MM.1S (cell line): ENCODE measurements around the gene PLPPR3.
A peak's percentile ranks its signal among the peaks of the same experiment; 100 is the strongest.

Experiments used
- DNase-seq: peaks from one replicate; pipeline ENCODE4 v3.0.0-alpha.2; 2015
- H2AFZ ChIP-seq: fragments of 300-600 bp; sonication (generic); 2 replicates; pipeline ENCODE4 v1.6.0; 2016; ENCODE audit warnings: antibody characterized with exemption, low read length
- H3F3A ChIP-seq: fragments of 300-600 bp; sonication (generic); 2 replicates; pipeline ENCODE4 v1.6.1; 2016; ENCODE audit warnings: mild to moderate bottlenecking, antibody characterized with exemption, low read length, moderate library complexity, mixed read lengths; ENCODE audit not compliant: insufficient read depth
- H3K27ac ChIP-seq: fragments of 300-600 bp; sonication (generic); 2 replicates; pipeline ENCODE4 v1.5.1; 2016; ENCODE audit warnings: mild to moderate bottlenecking, low read length
- H3K27me3 ChIP-seq: fragments of 300-600 bp; sonication (generic); replicated peaks from 2 replicates; pipeline ENCODE4 v1.6.0; 2016; ENCODE audit warnings: low read length; ENCODE audit not compliant: insufficient read depth
- H3K36me3 ChIP-seq: fragments of 300-600 bp; sonication (generic); replicated peaks from 2 replicates; pipeline ENCODE4 v1.6.1; 2016; ENCODE audit warnings: mild to moderate bottlenecking, low read length, mixed read lengths; ENCODE audit not compliant: insufficient read depth
- H3K4me1 ChIP-seq: fragments of 300-600 bp; sonication (generic); 2 replicates; pipeline ENCODE4 v1.6.1; 2016; ENCODE audit warnings: low read length, mixed read lengths
- H3K4me2 ChIP-seq: fragments of 300-600 bp; sonication (generic); 2 replicates; pipeline ENCODE4 v1.6.0; 2016; ENCODE audit warnings: low read depth, low read length
- H3K4me3 ChIP-seq: fragments of 300-600 bp; sonication (generic); 2 replicates; pipeline ENCODE4 v1.5.1; 2016; ENCODE audit warnings: low read length, mixed read lengths
- H3K79me2 ChIP-seq: fragments of 300-600 bp; sonication (generic); 2 replicates; pipeline ENCODE4 v1.6.1; 2016; ENCODE audit warnings: mixed run types, low read length, mixed read lengths
- H3K9ac ChIP-seq: fragments of 300-600 bp; sonication (generic); 2 replicates; pipeline ENCODE4 v1.6.1; 2016; ENCODE audit warnings: low read length, mixed read lengths
- H3K9me2 ChIP-seq: fragments of 300-600 bp; sonication (generic); replicated peaks from 2 replicates; pipeline ENCODE4 v1.6.1; 2016; ENCODE audit warnings: mild to moderate bottlenecking, low read length, mixed read lengths; ENCODE audit not compliant: insufficient read depth
- H3K9me3 ChIP-seq: fragments of 300-600 bp; sonication (generic); replicated peaks from 2 replicates; pipeline ENCODE4 v1.6.1; 2016; ENCODE audit warnings: mild to moderate bottlenecking, low read length, mixed read lengths; ENCODE audit not compliant: insufficient read depth
- H4K20me1 ChIP-seq: fragments of 300-600 bp; sonication (generic); 2 replicates; pipeline ENCODE4 v1.6.1; 2016; ENCODE audit warnings: mild to moderate bottlenecking, low read length, moderate library complexity, mixed read lengths; ENCODE audit not compliant: insufficient read depth
- EZH2 ChIP-seq: fragments of 300-600 bp; sonication (generic); optimal IDR thresholded peaks from 2 replicates; pipeline ENCODE3; 2017; ENCODE audit warnings: low read depth, mild to moderate bottlenecking, antibody characterized with exemption, low read length, mixed read lengths
- EZH2phosphoT487 ChIP-seq: fragments of 300-600 bp; sonication (generic); IDR thresholded peaks from 2 replicates; pipeline ENCODE4 v1.6.1; 2018; ENCODE audit warnings: antibody characterized with exemption, low read length
- TF ChIP-seq, protein P1 (sequence below): fragments of 300-600 bp; sonication (generic); IDR thresholded peaks from 2 replicates; pipeline ENCODE4 v1.5.1; 2016; ENCODE audit warnings: antibody characterized with exemption, low read length, mixed read lengths

Gene PLPPR3

DNA sequence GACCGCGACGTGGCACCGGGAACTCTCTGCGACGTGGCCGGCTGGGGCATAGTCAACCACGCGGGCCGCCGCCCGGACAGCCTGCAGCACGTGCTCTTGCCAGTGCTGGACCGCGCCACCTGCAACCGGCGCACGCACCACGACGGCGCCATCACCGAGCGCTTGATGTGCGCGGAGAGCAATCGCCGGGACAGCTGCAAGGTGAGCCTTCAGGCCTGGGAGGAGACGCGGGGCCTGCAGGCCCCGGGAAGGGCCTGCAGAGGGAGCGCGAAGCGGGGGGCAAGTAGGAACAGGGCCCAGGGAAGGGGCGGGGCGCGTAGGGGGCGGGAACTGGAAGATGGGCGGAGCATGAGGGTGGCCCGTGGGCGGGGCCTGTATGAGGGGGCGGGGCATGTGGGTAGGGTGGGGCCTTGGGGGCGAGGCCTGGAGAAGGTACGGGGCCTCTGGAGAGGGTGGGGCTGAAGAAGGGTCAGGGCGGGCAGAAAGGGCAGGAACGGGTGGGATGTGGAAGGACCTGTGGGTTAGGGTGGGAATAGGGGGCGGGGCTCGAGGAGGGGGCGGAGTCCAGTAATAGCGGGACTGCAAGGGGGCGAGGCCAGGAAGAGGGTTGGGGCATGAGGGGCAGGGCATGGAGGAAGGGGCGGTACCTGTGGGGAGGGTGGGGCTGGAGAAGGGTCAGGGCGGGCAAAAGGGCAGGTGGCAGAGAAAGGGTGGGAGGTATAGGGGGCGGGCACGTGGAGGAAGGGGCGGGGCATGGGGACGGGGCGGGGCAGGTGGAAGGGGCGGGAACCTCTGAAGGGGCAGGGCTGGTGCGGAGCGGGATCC is 40.2 kb upstream of the PLPPR3 start:
- H3K27ac ChIP-seq = no peak overlapping the region

DNA sequence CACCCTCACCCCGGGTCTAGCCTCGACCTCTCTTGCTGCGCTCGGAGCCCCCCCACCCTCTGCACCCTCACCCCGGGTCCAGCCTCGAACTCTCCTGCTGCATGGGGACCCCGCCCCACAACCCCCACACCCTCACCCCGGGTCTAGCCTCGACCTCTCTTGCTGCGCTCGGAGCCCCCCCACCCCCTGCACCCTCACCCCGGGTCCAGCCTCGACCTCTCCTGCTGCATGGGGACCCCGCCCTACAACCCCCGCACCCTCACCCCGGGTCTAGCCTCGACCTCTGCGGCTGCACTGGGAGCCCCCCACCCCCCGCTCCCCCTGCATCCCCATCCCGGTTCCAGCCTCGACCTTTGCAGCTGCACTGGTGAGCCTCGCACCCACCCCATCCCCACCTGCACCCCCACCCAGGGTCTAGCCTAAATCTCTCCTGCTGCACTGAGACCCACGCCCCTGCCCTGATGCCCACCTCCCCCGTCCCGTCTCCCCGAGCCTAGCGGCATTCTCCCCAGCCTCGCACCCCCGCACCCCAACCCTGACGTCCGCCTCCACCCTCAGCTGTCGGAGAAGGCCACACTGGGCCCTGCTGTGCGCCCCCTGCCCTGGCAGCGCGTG is 39.5 kb upstream of the PLPPR3 start:
- no peak overlapping the region for H3K9ac ChIP-seq
- no peaks in the 10 kb centered on the region for H3K9me2 ChIP-seq
- no peak for DNase-seq
- H3K27me3 ChIP-seq = peaks cover 29% of the 10 kb centered on the region
- peak overlapping the region; percentile 82; the same call in 1 of the 2 replicates for H3K4me2 ChIP-seq
- H3K27ac ChIP-seq = no peak overlapping the region
- no peaks in the 10 kb centered on the region for H3K79me2 ChIP-seq
- peaks cover 5% of the 10 kb centered on the region for H3K4me1 ChIP-seq
- 0 out of 2 replicates have a peak, but pooled peaks cover 3% of the 10 kb centered on the region for H4K20me1 ChIP-seq
- no peaks in the 10 kb centered on the region for H3K36me3 ChIP-seq
- no peaks in the 10 kb centered on the region for H3K9me3 ChIP-seq
- TF ChIP-seq EZH2 (no peak), EZH2phosphoT487 (no peak)
- TF ChIP-seq, protein P1, sequence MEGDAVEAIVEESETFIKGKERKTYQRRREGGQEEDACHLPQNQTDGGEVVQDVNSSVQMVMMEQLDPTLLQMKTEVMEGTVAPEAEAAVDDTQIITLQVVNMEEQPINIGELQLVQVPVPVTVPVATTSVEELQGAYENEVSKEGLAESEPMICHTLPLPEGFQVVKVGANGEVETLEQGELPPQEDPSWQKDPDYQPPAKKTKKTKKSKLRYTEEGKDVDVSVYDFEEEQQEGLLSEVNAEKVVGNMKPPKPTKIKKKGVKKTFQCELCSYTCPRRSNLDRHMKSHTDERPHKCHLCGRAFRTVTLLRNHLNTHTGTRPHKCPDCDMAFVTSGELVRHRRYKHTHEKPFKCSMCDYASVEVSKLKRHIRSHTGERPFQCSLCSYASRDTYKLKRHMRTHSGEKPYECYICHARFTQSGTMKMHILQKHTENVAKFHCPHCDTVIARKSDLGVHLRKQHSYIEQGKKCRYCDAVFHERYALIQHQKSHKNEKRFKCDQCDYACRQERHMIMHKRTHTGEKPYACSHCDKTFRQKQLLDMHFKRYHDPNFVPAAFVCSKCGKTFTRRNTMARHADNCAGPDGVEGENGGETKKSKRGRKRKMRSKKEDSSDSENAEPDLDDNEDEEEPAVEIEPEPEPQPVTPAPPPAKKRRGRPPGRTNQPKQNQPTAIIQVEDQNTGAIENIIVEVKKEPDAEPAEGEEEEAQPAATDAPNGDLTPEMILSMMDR = no peak
- no peak overlapping the region for H2AFZ ChIP-seq
- H3K4me3 ChIP-seq = no peak overlapping the region
- H3F3A ChIP-seq = peaks cover 7% of the 10 kb centered on the region; the same call in 1 of the 2 replicates

More for the DNA sequence above, 40.2 kb upstream of the PLPPR3 start:
- no peak overlapping the region for H2AFZ ChIP-seq
- TF ChIP-seq, protein P1 = no peak
- TF ChIP-seq EZH2 (no peak), EZH2phosphoT487 (no peak)
- 0 out of 2 replicates have a peak, but pooled peaks cover 3% of the 10 kb centered on the region for H4K20me1 ChIP-seq
- H3K4me3 ChIP-seq = no peak overlapping the region; the same call in 1 of the 2 replicates
- H3K9ac ChIP-seq = no peak overlapping the region
- peaks cover 29% of the 10 kb centered on the region for H3K27me3 ChIP-seq
- H3K4me1 ChIP-seq = peaks cover 5% of the 10 kb centered on the region
- H3K9me2 ChIP-seq = no peaks in the 10 kb centered on the region
- H3F3A ChIP-seq = peaks cover 7% of the 10 kb centered on the region; the same call in 1 of the 2 replicates
- H3K36me3 ChIP-seq = no peaks in the 10 kb centered on the region
- no peaks in the 10 kb centered on the region for H3K9me3 ChIP-seq
- DNase-seq = peak; percentile 66
- H3K79me2 ChIP-seq = no peaks in the 10 kb centered on the region
- peak overlapping the region; percentile 94; the same call in 1 of the 2 replicates for H3K4me2 ChIP-seq

DNA sequence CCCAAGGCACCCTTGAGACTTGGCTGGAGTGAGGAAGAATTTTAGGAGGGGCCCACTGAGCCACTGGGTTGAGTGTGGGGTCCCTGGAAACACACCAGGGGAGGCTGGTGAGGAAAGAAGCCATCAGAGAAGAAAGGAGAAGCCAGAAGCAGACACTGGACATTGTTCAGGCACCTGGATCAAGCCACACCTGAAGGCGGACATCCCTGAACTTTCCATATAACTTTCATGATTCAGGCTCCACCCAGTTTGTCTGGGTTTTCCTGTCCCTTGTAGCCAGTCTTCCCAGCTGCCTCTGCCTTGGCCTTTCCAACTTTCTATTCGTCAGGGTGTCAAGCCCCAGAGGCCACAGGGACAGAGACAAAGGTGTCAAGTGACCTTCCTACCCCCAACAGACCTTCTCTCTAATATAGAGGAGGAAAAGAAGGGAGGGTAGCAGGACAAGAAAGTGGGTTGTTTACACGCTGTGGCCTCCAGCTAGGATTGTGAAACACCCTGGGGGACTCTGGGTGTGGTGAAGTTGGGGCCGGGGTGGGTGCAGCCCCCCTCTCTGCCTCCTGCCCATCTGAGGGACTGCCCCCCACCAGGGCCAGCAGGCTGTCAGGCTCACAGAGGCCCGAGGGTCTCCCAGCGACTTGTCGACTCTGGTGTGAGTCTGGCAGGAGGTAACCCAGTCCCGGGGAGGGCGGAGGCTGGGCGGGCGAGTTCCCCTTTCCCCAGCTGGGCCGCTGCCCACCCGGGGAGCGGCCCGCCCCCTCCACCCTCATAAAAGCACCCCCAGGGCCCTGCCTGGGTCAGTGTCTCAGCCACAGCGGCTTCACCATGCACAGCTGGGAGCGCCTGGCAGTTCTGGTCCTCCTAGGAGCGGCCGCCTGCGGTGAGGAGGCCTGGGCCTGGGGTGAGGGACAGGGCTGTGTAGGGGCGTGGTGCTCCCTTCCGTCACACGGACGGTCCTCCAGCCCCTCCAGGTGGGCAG is 37.4 kb upstream of the PLPPR3 start, which contains the start of gene CFD:
TSS of gene CFD (plus strand) at position 797 of the 976 bp plus-strand sequence. CDS start at position 823, 26 bp downstream.
- Histone ChIP-seq H3K4me1 (peaks cover 5% of the 10 kb centered on the region), H3K4me3 (0 out of 2 replicates have a peak within 1 kb of the TSS, but pooled peaks have one; percentile 58), H3K36me3 (no peaks in the 10 kb centered on the region), H3K27me3 (peaks cover 45% of the 10 kb centered on the region), H3K9me2 (no peaks in the 10 kb centered on the region), H3K9ac (no peak within 1 kb of the TSS), H2AFZ (no peak within 1 kb of the TSS), H3K27ac (no peak within 1 kb of the TSS), H3F3A (peaks cover 1% of the 10 kb centered on the region; the same call in 1 of the 2 replicates), H3K9me3 (no peaks in the 10 kb centered on the region), H3K4me2 (peak within 1 kb of the TSS; percentile 82; the same call in 1 of the 2 replicates), H3K79me2 (no peaks in the 10 kb centered on the region), H4K20me1 (0 out of 2 replicates have a peak, but pooled peaks cover 2% of the 10 kb centered on the region)
- no peak for DNase-seq
- TF ChIP-seq EZH2phosphoT487 = no peak
- no peak for TF ChIP-seq EZH2
- TF ChIP-seq, protein P1 = no peak
